ENCODE data around the gene TIMM17A. TPM values are rescaled to one million over a fixed set of nuclear protein-coding genes. Genes with fewer than 3 reads are reported as not detected.

TIMM17A gene
- total and polyA plus RNA-seq, 2 experiments from 2014 or later, result 65.0 to 90.1 TPM

GRCh38 chr1:201989354-201990128 lies 34.2 kb downstream of the TIMM17A start:
- no peaks in the 10 kb centered on the region for H3K27me3 ChIP-seq
- H3K79me2 ChIP-seq, result peaks cover 42% of the 10 kb centered on the region
- H2AFZ ChIP-seq, result no peak overlapping the region
- no peaks in the 10 kb centered on the region for H3K9me3 ChIP-seq (ENCODE audit: low read depth)
- peaks cover 18% of the 10 kb centered on the region for H4K20me1 ChIP-seq (ENCODE audit: insufficient read depth, poor library complexity, severe bottlenecking)
- no peak overlapping the region for H3K4me2 ChIP-seq
- H3K4me1 ChIP-seq (ENCODE audit: insufficient read depth), result peaks cover under 1% of the 10 kb centered on the region
- TF ChIP-seq EZH2phosphoT487 (IDR thresholded peaks at IDR 0.05; ENCODE audit: low read depth, severe bottlenecking, unreplicated experiment), result no peak
- no peak for TF ChIP-seq EZH2 (IDR thresholded peaks at IDR 0.05; ENCODE audit: borderline replicate concordance)
- no peak for TF ChIP-seq CTCF (IDR thresholded peaks at IDR 0.05; ENCODE audit: poor library complexity)
- peaks cover 4% of the 10 kb centered on the region for H3K36me3 ChIP-seq (replicated peaks; ENCODE audit: insufficient read depth, low read depth)
- no peak overlapping the region for H3K4me3 ChIP-seq
- WGBS (ENCODE audit: low lambda C conversion rate, missing lambda C conversion rate), result 93% methylated on average over 10 of the region's 10 CpGs
- H3K27ac ChIP-seq, result no peak overlapping the region
- no peak for DNase-seq (ENCODE audit: low spot score)
- no peaks in the 10 kb centered on the region for H3K9me2 ChIP-seq (replicated peaks; ENCODE audit: insufficient read depth)

GRCh38 chr1:201990427-201990826 lies 35.1 kb downstream of the TIMM17A start:
- Histone ChIP-seq H3K9me3 (ENCODE audit: low read depth) (no peaks in the 10 kb centered on the region), H4K20me1 (ENCODE audit: insufficient read depth, poor library complexity, severe bottlenecking) (peaks cover 14% of the 10 kb centered on the region), H3K36me3 (replicated peaks; ENCODE audit: insufficient read depth, low read depth) (peaks cover 4% of the 10 kb centered on the region), H3K79me2 (peaks cover 33% of the 10 kb centered on the region), H3K27ac (no peak overlapping the region), H3K4me2 (no peak overlapping the region), H2AFZ (no peak overlapping the region), H3K4me1 (ENCODE audit: insufficient read depth) (no peaks in the 10 kb centered on the region), H3K4me3 (no peak overlapping the region), H3K27me3 (no peaks in the 10 kb centered on the region), H3K9me2 (replicated peaks; ENCODE audit: insufficient read depth) (no peaks in the 10 kb centered on the region)
- TF ChIP-seq CTCF (IDR thresholded peaks at IDR 0.05; ENCODE audit: poor library complexity), result no peak
- 97% methylated on average over 6 of the region's 6 CpGs for WGBS (ENCODE audit: low lambda C conversion rate, missing lambda C conversion rate)
- no peak for DNase-seq (ENCODE audit: low spot score)

- H3K79me2 ChIP-seq, result peaks cover 19% of the 10 kb centered on the region
- no peaks in the 10 kb centered on the region for H3K9me3 ChIP-seq (ENCODE audit: low read depth)
- no peak overlapping the region for H3K27ac ChIP-seq
- DNase-seq (ENCODE audit: low spot score), result peak; percentile 80
- H3K4me2 ChIP-seq, result no peak overlapping the region
- TF ChIP-seq CTCF (IDR thresholded peaks at IDR 0.05; ENCODE audit: poor library complexity) (peak; percentile 73), EZH2 (IDR thresholded peaks at IDR 0.05; ENCODE audit: borderline replicate concordance) (no peak)
- no peaks in the 10 kb centered on the region for H4K20me1 ChIP-seq (ENCODE audit: insufficient read depth, poor library complexity, severe bottlenecking)
- H3K36me3 ChIP-seq (replicated peaks; ENCODE audit: insufficient read depth, low read depth), result no peaks in the 10 kb centered on the region
- H3K9me2 ChIP-seq (replicated peaks; ENCODE audit: insufficient read depth), result no peaks in the 10 kb centered on the region
- WGBS (ENCODE audit: low lambda C conversion rate, missing lambda C conversion rate), result 65% methylated on average over 16 of the region's 16 CpGs
- H3K4me1 ChIP-seq (ENCODE audit: insufficient read depth), result no peaks in the 10 kb centered on the region
- H3K4me3 ChIP-seq, result no peak overlapping the region
- H3K27me3 ChIP-seq, result no peaks in the 10 kb centered on the region
- H2AFZ ChIP-seq, result no peak overlapping the region
Measured at GRCh38 chr1:201999625-202000238, 44.4 kb downstream of the TIMM17A start.

Measured in hepatocyte (in vitro differentiated cells).